K562 (cell line): ENCODE data around the gene APOLD1.

ENCODE experiments used
- EZH2 ChIP-seq: IDR thresholded peaks from 2 replicates; pipeline ENCODE4 v1.6.1; 2012; ENCODE audit warnings: low read depth, mild to moderate bottlenecking, inconsistent platforms, low read length, borderline replicate concordance
- HCFC1 ChIP-seq: IDR thresholded peaks from 2 replicates; pipeline ENCODE4 v1.6.1; 2012; ENCODE audit warnings: low read depth, low read length, improper control_type of control experiment
- NFE2L1 ChIP-seq: fragments of 450-650 bp; IDR thresholded peaks from 2 replicates; pipeline ENCODE4 v1.6.1; 2016; ENCODE audit warnings: missing genetic modification characterization, low read depth, mild to moderate bottlenecking, missing compliant biosample characterization, moderate library complexity, borderline replicate concordance
- RBM17 ChIP-seq: fragments of 200-400 bp; formaldehyde crosslinking; IDR thresholded peaks from 2 replicates; pipeline ENCODE4 v1.6.1; 2017; ENCODE audit warnings: low read depth, mild to moderate bottlenecking, low read length, borderline replicate concordance
- TBP ChIP-seq: optimal IDR thresholded peaks from 2 replicates; pipeline ENCODE3; 2011; ENCODE audit warnings: low read depth, low read length, improper control_type of control experiment
- TF ChIP-seq, protein P1 (sequence below), 3 experiments: IDR thresholded peaks in 2 of 3; conservative IDR thresholded peaks in 1 of 3; 2 replicates each; pipeline ENCODE4 v1.5.1; 2011 to 2012; ENCODE audit warnings: low read length in 3 of 3, mild to moderate bottlenecking in 3 of 3, control low read depth in 2 of 3, improper control_type of control experiment in 1 of 3, inconsistent platforms in 1 of 3, low read depth in 1 of 3, mixed read lengths in 1 of 3, moderate library complexity in 1 of 3; ENCODE audit not compliant: insufficient read depth in 2 of 3
- TF ChIP-seq, protein P2 (sequence below): fragments of 150-350 bp; IDR thresholded peaks from 2 replicates; pipeline ENCODE4 v1.6.1; 2014; ENCODE audit warnings: low read depth, mild to moderate bottlenecking, low read length, borderline replicate concordance

DNA sequence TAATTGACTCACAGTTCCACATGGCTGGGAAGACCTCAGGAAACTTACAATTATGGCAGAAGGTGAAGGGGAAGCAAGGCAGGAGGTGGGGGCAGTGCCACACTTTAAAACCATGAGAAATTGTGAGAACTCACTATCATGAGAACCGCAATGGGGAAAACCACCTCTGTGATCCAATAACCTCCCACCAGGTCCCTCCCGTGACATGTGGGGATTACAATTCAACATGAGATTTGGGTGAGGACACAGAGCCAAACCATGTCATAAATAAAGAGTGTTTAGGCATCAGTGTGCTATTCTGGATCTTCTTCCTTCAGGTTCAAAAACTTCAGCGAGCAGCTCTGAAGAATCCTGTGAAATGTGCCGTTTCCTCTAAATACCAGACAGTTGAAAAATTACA, 37.4 kb downstream of the APOLD1 start:
- TF ChIP-seq TBP (no peak), NFE2L1 (tag) (no peak), HCFC1 (no peak), RBM17 (no peak), EZH2 (no peak)
- TF ChIP-seq, protein P1, sequence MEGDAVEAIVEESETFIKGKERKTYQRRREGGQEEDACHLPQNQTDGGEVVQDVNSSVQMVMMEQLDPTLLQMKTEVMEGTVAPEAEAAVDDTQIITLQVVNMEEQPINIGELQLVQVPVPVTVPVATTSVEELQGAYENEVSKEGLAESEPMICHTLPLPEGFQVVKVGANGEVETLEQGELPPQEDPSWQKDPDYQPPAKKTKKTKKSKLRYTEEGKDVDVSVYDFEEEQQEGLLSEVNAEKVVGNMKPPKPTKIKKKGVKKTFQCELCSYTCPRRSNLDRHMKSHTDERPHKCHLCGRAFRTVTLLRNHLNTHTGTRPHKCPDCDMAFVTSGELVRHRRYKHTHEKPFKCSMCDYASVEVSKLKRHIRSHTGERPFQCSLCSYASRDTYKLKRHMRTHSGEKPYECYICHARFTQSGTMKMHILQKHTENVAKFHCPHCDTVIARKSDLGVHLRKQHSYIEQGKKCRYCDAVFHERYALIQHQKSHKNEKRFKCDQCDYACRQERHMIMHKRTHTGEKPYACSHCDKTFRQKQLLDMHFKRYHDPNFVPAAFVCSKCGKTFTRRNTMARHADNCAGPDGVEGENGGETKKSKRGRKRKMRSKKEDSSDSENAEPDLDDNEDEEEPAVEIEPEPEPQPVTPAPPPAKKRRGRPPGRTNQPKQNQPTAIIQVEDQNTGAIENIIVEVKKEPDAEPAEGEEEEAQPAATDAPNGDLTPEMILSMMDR (IDR thresholded peaks at IDR 0.05 in 2 of 3, conservative IDR thresholded peaks at IDR 0.05 in 1 of 3; ENCODE audit: insufficient read depth in 2 of 3, low read depth in 1 of 3, low read length in 3 of 3): no peak
- TF ChIP-seq, protein P2, sequence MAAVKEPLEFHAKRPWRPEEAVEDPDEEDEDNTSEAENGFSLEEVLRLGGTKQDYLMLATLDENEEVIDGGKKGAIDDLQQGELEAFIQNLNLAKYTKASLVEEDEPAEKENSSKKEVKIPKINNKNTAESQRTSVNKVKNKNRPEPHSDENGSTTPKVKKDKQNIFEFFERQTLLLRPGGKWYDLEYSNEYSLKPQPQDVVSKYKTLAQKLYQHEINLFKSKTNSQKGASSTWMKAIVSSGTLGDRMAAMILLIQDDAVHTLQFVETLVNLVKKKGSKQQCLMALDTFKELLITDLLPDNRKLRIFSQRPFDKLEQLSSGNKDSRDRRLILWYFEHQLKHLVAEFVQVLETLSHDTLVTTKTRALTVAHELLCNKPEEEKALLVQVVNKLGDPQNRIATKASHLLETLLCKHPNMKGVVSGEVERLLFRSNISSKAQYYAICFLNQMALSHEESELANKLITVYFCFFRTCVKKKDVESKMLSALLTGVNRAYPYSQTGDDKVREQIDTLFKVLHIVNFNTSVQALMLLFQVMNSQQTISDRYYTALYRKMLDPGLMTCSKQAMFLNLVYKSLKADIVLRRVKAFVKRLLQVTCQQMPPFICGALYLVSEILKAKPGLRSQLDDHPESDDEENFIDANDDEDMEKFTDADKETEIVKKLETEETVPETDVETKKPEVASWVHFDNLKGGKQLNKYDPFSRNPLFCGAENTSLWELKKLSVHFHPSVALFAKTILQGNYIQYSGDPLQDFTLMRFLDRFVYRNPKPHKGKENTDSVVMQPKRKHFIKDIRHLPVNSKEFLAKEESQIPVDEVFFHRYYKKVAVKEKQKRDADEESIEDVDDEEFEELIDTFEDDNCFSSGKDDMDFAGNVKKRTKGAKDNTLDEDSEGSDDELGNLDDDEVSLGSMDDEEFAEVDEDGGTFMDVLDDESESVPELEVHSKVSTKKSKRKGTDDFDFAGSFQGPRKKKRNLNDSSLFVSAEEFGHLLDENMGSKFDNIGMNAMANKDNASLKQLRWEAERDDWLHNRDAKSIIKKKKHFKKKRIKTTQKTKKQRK: no peak
